LNCaP clone FGC (cell line): ENCODE results near the gene HNRNPF.

Experiments used
- DNase-seq: peaks from one replicate; pipeline ENCODE4 v3.0.0-alpha.2; 2011; ENCODE audit warnings: low read depth
- H3K4me3 ChIP-seq: 2 replicates; pipeline ENCODE4 v1.5.1; 2011; ENCODE audit warnings: mild to moderate bottlenecking, low read depth, low read length, control low read depth
- TF ChIP-seq, protein P1 (sequence below): IDR thresholded peaks from 2 replicates; pipeline ENCODE4 v1.5.1; 2012; ENCODE audit warnings: mild to moderate bottlenecking; ENCODE audit not compliant: control insufficient read depth, insufficient read depth; ENCODE audit errors: extremely low read depth

HNRNPF gene

GRCh38 chr10:43347997-43348396, 61.0 kb downstream of the HNRNPF start:
- TF ChIP-seq, protein P1, sequence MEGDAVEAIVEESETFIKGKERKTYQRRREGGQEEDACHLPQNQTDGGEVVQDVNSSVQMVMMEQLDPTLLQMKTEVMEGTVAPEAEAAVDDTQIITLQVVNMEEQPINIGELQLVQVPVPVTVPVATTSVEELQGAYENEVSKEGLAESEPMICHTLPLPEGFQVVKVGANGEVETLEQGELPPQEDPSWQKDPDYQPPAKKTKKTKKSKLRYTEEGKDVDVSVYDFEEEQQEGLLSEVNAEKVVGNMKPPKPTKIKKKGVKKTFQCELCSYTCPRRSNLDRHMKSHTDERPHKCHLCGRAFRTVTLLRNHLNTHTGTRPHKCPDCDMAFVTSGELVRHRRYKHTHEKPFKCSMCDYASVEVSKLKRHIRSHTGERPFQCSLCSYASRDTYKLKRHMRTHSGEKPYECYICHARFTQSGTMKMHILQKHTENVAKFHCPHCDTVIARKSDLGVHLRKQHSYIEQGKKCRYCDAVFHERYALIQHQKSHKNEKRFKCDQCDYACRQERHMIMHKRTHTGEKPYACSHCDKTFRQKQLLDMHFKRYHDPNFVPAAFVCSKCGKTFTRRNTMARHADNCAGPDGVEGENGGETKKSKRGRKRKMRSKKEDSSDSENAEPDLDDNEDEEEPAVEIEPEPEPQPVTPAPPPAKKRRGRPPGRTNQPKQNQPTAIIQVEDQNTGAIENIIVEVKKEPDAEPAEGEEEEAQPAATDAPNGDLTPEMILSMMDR: no peak
- no peak overlapping the region for H3K4me3 ChIP-seq
- DNase-seq: no peak

DNA sequence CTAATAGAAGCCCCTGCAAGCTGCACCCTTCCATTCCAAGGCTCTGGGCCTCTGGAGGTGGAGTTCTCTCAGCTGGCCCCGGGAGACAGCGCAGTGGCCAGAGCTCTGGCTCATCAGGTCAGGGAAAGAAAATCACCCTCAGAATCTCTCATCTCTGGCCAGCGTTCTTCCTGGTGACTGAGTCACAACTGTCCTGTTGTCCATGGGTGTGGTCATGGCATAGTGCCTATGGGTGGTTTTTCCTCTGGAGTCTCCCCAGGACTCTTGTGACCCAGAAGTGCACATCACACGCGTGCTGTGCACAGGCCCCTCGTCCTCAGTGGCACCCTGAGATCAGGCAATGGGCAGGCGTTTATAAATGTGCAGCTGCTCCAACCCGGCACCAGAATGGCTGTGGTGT, 64.9 kb downstream of the HNRNPF start:
- TF ChIP-seq, protein P1: no peak
- H3K4me3 ChIP-seq: no peak overlapping the region
- no peak for DNase-seq

- no peak for DNase-seq
- TF ChIP-seq, protein P1: no peak
- no peak overlapping the region for H3K4me3 ChIP-seq
Measured at GRCh38 chr10:43343126-43343525, 65.9 kb downstream of the HNRNPF start.

DNA sequence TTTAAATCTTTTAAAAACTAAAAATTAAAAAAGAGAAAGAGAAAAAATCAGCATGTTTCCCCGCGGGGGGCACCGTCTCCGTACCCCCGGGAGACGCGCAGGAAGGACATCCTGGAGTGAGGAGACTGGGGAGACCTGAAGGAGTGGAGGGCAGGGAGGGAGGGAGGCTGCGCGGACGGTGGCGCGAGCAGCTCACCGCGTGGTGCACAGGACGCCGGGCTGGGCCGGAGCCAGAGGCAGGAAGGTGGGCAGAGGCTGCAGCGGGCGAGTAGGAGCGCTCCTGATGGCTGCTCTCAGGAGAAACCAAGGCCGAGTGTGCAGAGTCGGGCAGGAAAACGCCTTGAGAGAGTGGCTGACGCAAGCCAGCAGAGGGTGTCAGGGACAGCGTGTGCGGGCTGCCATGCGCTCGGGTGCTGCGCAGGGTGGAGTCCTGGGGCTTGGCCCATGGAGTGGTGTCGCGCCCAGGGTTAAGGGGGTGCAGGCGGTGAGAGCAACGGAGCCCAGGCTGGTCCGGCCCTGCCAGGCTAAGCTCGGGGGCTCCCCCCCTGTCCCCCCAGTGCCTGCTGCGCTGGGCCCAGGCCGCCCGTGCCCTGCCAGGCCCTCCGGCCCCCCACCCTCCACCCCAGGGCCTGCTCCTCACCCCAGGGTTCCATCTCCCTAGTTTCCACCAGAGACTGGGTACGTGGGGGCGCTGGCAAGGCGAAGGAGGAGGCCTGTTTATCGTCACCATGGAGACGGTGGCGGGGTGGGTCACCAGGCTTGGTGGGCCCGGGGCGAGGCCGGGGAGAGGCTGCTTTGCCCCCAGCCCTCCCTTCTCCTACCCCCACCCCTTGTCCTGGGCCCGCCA, 66.5 kb downstream of the HNRNPF start:
- no peak for DNase-seq
- TF ChIP-seq, protein P1: no peak
- no peak overlapping the region for H3K4me3 ChIP-seq

GRCh38 chr10:43341450-43341849, 67.5 kb downstream of the HNRNPF start:
- H3K4me3 ChIP-seq: no peak overlapping the region
- no peak for DNase-seq
- TF ChIP-seq, protein P1: no peak

GRCh38 chr10:43340619-43341018, 68.4 kb downstream of the HNRNPF start:
- TF ChIP-seq, protein P1: no peak
- no peak overlapping the region for H3K4me3 ChIP-seq
- no peak for DNase-seq

GRCh38 chr10:43340101-43340500, 68.9 kb downstream of the HNRNPF start:
- DNase-seq: no peak
- no peak overlapping the region for H3K4me3 ChIP-seq
- TF ChIP-seq, protein P1: no peak
